Measurements from ENCODE around the gene MID1. TPM values are rescaled to one million over a fixed set of nuclear protein-coding genes. Genes with fewer than 3 reads are reported as not detected.

MID1 gene
- total and polyA plus RNA-seq, 4 donors: 3.4 to 34.7 (median 19.0) TPM

DNA sequence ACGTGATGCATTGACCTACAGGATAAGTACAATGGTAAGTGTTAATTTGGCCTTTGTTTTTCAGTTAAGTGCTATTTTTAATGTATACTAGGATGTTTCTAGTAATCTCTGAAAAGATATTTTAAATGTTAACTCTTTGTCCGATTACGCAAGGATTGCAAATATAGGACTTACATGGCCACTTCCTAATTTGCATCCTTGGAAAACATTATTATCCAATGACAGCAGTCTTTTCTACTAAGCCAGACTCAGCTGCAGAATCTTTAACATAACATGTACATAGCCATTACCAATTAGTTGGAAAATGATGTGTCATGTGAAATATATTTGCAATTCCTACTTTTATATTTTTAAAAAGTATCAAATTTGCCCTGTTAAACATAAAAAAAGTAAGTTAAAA is 124.7 kb downstream of the MID1 start:
- DNase-seq (no peak), ATAC-seq (ENCODE audit: low FRiP score) (no peak)
- intact Hi-C loops (cut with DNase I): no loop called here
- H3K27ac ChIP-seq (ENCODE audit: low read depth in 1 of 2, low read length in 2 of 2): no peak overlapping the region
- no peaks in the 10 kb centered on the region for H3K4me1 ChIP-seq (ENCODE audit: control insufficient read depth in 1 of 2, insufficient read depth in 2 of 2, low read length in 2 of 2)
- H3K36me3 ChIP-seq (ENCODE audit: control insufficient read depth in 1 of 2, insufficient read depth in 2 of 2, low read length in 1 of 2): no peaks in the 10 kb centered on the region
- H3K27me3 ChIP-seq (ENCODE audit: control insufficient read depth in 1 of 2, insufficient read depth in 2 of 2, low read length in 1 of 2): no peaks in the 10 kb centered on the region
- WGBS, 2 donors: 87 to 91% methylated on average over 3 of the region's 3 CpGs
- H3K4me3 ChIP-seq (ENCODE audit: low read length in 2 of 2): no peak overlapping the region
- H3K9me3 ChIP-seq (ENCODE audit: control insufficient read depth, low read length): no peaks in the 10 kb centered on the region

DNA sequence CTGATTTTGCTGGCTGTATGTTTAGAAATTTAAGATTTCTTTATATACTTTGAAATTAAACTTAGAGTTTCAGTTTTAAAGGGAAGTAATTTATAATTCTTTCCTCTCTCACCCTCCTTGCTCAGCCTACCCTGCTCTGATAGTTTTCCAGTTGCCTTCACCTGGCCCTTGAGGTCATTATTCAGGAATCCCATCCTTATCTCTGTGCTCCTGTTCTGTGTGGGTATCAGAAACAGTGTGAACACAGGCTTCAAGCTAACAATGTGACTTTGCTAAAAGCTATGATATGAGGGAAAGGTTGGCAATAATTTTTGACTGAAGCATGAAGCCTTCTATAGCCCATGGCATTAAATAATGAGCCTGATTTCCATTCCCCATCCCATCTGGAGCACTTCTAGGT is 128.1 kb downstream of the MID1 start:
- no peaks in the 10 kb centered on the region for H3K4me1 ChIP-seq (ENCODE audit: control insufficient read depth in 1 of 2, insufficient read depth in 2 of 2, low read length in 2 of 2)
- H3K27ac ChIP-seq (ENCODE audit: low read depth in 1 of 2, low read length in 2 of 2): no peak overlapping the region
- H3K9me3 ChIP-seq (ENCODE audit: control insufficient read depth, low read length): no peaks in the 10 kb centered on the region
- ATAC-seq (ENCODE audit: low FRiP score): no peak
- H3K27me3 ChIP-seq (ENCODE audit: control insufficient read depth in 1 of 2, insufficient read depth in 2 of 2, low read length in 1 of 2): no peaks in the 10 kb centered on the region
- H3K4me3 ChIP-seq (ENCODE audit: low read length in 2 of 2): no peak overlapping the region
- no peak for DNase-seq
- intact Hi-C loops (cut with DNase I): no loop called here
- H3K36me3 ChIP-seq (ENCODE audit: control insufficient read depth in 1 of 2, insufficient read depth in 2 of 2, low read length in 1 of 2): no peaks in the 10 kb centered on the region

DNA sequence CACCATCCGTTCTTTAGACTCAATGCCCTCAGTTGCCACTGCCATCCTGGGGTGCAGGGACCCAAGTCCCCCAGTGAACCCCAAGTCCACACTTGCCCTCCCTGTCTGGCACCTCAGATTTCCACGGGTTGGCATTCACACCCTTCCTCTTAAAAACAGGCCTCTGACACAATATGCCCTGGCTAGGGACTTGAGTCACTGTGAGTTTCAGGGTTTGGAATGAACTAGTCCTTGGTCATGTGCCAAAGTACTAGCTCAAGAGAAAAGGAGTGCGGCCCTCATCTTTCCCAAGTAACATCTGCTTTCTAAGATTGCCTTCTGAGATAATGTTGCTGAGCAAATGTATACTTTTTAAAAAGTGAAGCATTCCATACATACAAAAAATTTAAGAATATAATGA is 134.0 kb downstream of the MID1 start:
- peak; percentile 66 for ATAC-seq (ENCODE audit: low FRiP score)
- H3K9me3 ChIP-seq (ENCODE audit: control insufficient read depth, low read length): no peaks in the 10 kb centered on the region
- 29 to 38% methylated on average over 3 of the region's 3 CpGs for WGBS, 2 donors
- H3K27ac ChIP-seq (ENCODE audit: low read depth in 1 of 2, low read length in 2 of 2): peak overlapping the region in 1 of 2 donors; percentile 51
- H3K4me3 ChIP-seq (ENCODE audit: low read length in 2 of 2): no peak overlapping the region
- intact Hi-C loops (cut with DNase I): no loop called here
- H3K27me3 ChIP-seq (ENCODE audit: control insufficient read depth in 1 of 2, insufficient read depth in 2 of 2, low read length in 1 of 2): no peaks in the 10 kb centered on the region
- no peak for DNase-seq
- no peaks in the 10 kb centered on the region for H3K4me1 ChIP-seq (ENCODE audit: control insufficient read depth in 1 of 2, insufficient read depth in 2 of 2, low read length in 2 of 2)
- no peaks in the 10 kb centered on the region for H3K36me3 ChIP-seq (ENCODE audit: control insufficient read depth in 1 of 2, insufficient read depth in 2 of 2, low read length in 1 of 2)

DNA sequence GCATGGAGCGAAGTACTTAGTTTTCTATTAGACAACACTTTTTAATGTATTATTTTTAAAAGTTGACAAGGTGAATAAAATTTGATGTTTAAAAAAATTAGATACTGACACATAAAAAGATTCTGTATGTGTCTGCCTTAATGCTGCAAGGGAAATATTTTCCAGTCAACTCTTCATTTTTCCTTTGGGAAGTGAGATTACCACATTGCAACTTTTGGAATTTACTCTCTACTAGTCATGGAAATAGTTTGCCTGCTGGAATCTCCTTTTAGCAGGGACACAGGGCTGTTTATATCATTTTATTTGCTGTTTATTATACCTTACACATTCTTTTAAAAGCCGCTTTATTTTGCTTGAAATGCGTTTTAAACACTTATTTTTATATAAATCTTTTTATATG is 135.1 kb downstream of the MID1 start:
- ATAC-seq (ENCODE audit: low FRiP score) (no peak), DNase-seq (no peak)
- intact Hi-C loops (cut with DNase I): no loop called here
- Histone ChIP-seq H3K9me3 (ENCODE audit: control insufficient read depth, low read length) (no peaks in the 10 kb centered on the region), H3K4me3 (ENCODE audit: low read length in 2 of 2) (no peak overlapping the region), H3K27me3 (ENCODE audit: control insufficient read depth in 1 of 2, insufficient read depth in 2 of 2, low read length in 1 of 2) (no peaks in the 10 kb centered on the region), H3K36me3 (ENCODE audit: control insufficient read depth in 1 of 2, insufficient read depth in 2 of 2, low read length in 1 of 2) (no peaks in the 10 kb centered on the region), H3K27ac (ENCODE audit: low read depth in 1 of 2, low read length in 2 of 2) (no peak overlapping the region), H3K4me1 (ENCODE audit: control insufficient read depth in 1 of 2, insufficient read depth in 2 of 2, low read length in 2 of 2) (no peaks in the 10 kb centered on the region)
- WGBS, 2 donors: 69 to 89% methylated on average over 3 of the region's 3 CpGs

DNA sequence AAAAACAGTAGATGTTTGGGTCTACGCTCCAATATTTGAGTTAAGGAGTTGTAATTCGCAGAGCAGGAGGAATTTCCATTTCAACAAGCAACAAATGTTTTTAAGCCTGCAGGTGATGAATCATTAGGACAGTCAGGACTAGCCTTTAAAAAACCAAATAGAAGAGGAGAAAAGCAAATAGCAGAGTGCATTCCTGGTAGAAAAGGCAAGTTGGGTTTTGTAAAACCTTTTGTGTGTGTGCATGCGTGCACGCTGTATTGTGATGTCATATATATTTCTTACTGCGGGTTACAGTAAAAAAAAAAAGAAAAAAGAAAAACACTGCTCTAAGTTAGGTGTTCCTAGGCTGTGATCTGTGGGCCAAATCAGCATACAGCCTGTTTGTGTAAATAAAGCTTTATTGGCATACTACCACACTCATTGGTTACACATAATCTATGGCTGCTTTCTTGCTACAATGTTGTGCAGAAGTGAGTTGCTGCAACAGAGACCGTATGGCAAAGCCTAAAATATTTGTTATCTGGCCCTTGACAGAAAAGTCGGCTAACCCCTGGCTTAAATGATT is 135.6 kb downstream of the MID1 start:
- Histone ChIP-seq H3K27ac (ENCODE audit: low read depth in 1 of 2, low read length in 2 of 2) (no peak overlapping the region), H3K4me1 (ENCODE audit: control insufficient read depth in 1 of 2, insufficient read depth in 2 of 2, low read length in 2 of 2) (no peaks in the 10 kb centered on the region), H3K9me3 (ENCODE audit: control insufficient read depth, low read length) (no peaks in the 10 kb centered on the region), H3K36me3 (ENCODE audit: control insufficient read depth in 1 of 2, insufficient read depth in 2 of 2, low read length in 1 of 2) (no peaks in the 10 kb centered on the region), H3K4me3 (ENCODE audit: low read length in 2 of 2) (no peak overlapping the region), H3K27me3 (ENCODE audit: control insufficient read depth in 1 of 2, insufficient read depth in 2 of 2, low read length in 1 of 2) (no peaks in the 10 kb centered on the region)
- DNase-seq (no peak), ATAC-seq (ENCODE audit: low FRiP score) (no peak)
- WGBS, 2 donors: 67 to 79% methylated on average over 7 of the region's 7 CpGs
- intact Hi-C loops (cut with DNase I): no loop called here

DNA sequence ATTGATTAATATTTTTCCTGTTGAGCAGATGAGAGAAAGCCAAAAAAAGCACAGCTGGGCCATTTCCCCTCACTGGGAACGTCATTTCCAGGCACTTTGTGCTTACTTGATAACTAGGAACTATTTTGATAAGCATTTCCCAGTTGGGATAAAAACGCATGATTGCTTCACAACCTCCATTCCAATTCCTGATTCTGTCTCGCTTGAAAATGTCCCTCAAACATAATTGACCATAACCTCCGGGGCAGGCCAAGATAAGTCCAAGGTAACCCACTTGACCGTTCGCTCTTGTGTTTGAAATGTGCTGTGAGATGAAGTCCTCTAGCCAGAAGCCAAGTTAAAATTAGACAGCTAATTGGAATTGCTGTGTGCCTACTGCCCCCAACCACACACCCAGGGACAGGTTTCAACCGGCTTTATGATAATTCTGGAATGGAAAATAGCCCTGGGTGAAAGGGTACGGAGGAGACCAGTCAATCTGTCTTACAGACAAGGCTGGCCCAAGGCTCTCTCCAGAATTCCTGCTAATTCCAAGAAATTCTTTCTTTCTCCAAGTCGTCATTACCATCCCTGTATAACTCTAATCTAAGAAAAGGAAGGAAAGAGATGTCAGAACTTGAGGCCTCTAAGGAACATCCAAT is 137.1 kb downstream of the MID1 start:
- DNase-seq: no peak
- Histone ChIP-seq H3K9me3 (ENCODE audit: control insufficient read depth, low read length) (no peaks in the 10 kb centered on the region), H3K27me3 (ENCODE audit: control insufficient read depth in 1 of 2, insufficient read depth in 2 of 2, low read length in 1 of 2) (no peaks in the 10 kb centered on the region), H3K4me1 (ENCODE audit: control insufficient read depth in 1 of 2, insufficient read depth in 2 of 2, low read length in 2 of 2) (no peaks in the 10 kb centered on the region), H3K27ac (ENCODE audit: low read depth in 1 of 2, low read length in 2 of 2) (no peak overlapping the region), H3K4me3 (ENCODE audit: low read length in 2 of 2) (no peak overlapping the region), H3K36me3 (ENCODE audit: control insufficient read depth in 1 of 2, insufficient read depth in 2 of 2, low read length in 1 of 2) (no peaks in the 10 kb centered on the region)
- intact Hi-C loops (cut with DNase I): no loop called here
- ATAC-seq (ENCODE audit: low FRiP score): peak; percentile 47
- WGBS, 2 donors: 30 to 37% methylated on average over 9 of the region's 9 CpGs

DNA sequence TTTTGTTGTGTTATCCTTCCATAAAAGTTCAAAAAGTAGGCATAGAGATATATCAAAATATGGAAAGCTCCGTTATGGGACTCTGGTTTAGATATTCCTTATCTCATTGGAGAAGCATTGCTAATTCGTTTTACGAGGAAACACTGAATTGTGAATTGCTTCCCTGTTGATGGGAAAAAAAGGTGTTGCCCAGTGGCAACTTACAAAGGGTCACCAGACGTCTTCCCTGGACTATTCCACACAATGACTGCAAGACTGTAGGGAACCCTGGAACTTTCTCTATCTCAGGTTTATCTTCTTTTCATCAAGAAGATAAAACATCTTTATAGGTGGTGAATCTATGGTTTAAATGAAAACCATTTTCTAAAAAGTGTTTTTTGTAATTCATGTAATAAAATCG is 137.7 kb downstream of the MID1 start:
- WGBS, 2 donors: 55 to 69% methylated on average over 5 of the region's 5 CpGs
- no peak for DNase-seq
- no peak overlapping the region for H3K4me3 ChIP-seq (ENCODE audit: low read length in 2 of 2)
- H3K27me3 ChIP-seq (ENCODE audit: control insufficient read depth in 1 of 2, insufficient read depth in 2 of 2, low read length in 1 of 2): no peaks in the 10 kb centered on the region
- H3K27ac ChIP-seq (ENCODE audit: low read depth in 1 of 2, low read length in 2 of 2): no peak overlapping the region
- ATAC-seq (ENCODE audit: low FRiP score): no peak
- H3K36me3 ChIP-seq (ENCODE audit: control insufficient read depth in 1 of 2, insufficient read depth in 2 of 2, low read length in 1 of 2): no peaks in the 10 kb centered on the region
- intact Hi-C loops (cut with DNase I): no loop called here
- no peaks in the 10 kb centered on the region for H3K4me1 ChIP-seq (ENCODE audit: control insufficient read depth in 1 of 2, insufficient read depth in 2 of 2, low read length in 2 of 2)
- H3K9me3 ChIP-seq (ENCODE audit: control insufficient read depth, low read length): no peaks in the 10 kb centered on the region

DNA sequence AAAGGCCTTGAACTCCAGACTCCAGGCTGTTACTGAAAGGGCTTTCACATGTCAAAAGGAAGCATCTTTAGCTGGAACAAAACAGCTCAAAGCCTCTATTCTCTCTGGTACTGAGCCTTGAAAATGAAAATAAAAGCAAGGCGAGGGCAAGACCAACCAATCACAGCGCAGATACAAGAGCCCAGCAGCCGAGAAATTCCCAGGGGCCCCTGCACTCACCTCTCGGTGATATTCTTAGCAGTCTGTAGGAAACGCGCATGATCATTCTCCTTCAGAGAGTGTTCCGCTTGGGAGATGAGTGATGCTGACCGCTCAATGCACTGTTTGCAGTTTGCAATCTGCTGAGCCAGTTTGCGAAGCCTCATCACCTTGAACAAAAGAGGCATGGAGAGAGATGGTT is 138.1 kb downstream of the MID1 start:
- H3K36me3 ChIP-seq (ENCODE audit: control insufficient read depth in 1 of 2, insufficient read depth in 2 of 2, low read length in 1 of 2): no peaks in the 10 kb centered on the region
- no peak overlapping the region for H3K27ac ChIP-seq (ENCODE audit: low read depth in 1 of 2, low read length in 2 of 2)
- WGBS, 2 donors: 59 to 83% methylated on average over 9 of the region's 9 CpGs
- H3K27me3 ChIP-seq (ENCODE audit: control insufficient read depth in 1 of 2, insufficient read depth in 2 of 2, low read length in 1 of 2): no peaks in the 10 kb centered on the region
- no peaks in the 10 kb centered on the region for H3K4me1 ChIP-seq (ENCODE audit: control insufficient read depth in 1 of 2, insufficient read depth in 2 of 2, low read length in 2 of 2)
- no peak for ATAC-seq (ENCODE audit: low FRiP score)
- no peak overlapping the region for H3K4me3 ChIP-seq (ENCODE audit: low read length in 2 of 2)
- no peak for DNase-seq
- no peaks in the 10 kb centered on the region for H3K9me3 ChIP-seq (ENCODE audit: control insufficient read depth, low read length)
- intact Hi-C loops (cut with DNase I): no loop called here

DNA sequence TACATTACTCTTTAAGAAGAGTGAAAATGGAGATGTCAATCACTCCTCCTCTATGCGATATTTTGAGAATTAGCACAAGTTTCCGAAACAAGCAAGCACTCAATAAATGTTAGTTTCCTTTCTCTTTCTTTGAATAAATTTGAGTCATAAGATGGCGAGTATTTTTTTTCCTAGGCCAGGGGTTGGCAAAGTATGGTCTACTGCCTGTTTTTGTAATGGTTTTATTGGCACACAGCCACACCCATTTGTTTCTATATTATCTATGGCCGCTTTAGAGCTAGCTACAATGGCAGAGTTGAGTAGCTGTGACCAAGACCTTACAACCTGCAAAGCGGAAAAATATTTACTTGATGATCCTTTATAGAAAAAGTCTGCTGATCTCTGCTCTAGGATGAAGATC is 139.5 kb downstream of the MID1 start:
- ATAC-seq (ENCODE audit: low FRiP score) (no peak), DNase-seq (no peak)
- WGBS, 2 donors: 77 to 82% methylated on average over 5 of the region's 5 CpGs
- H3K27me3 ChIP-seq (ENCODE audit: control insufficient read depth in 1 of 2, insufficient read depth in 2 of 2, low read length in 1 of 2): no peaks in the 10 kb centered on the region
- intact Hi-C loops (cut with DNase I): no loop called here
- no peak overlapping the region for H3K27ac ChIP-seq (ENCODE audit: low read depth in 1 of 2, low read length in 2 of 2)
- no peaks in the 10 kb centered on the region for H3K9me3 ChIP-seq (ENCODE audit: control insufficient read depth, low read length)
- H3K36me3 ChIP-seq (ENCODE audit: control insufficient read depth in 1 of 2, insufficient read depth in 2 of 2, low read length in 1 of 2): no peaks in the 10 kb centered on the region
- H3K4me3 ChIP-seq (ENCODE audit: low read length in 2 of 2): no peak overlapping the region
- H3K4me1 ChIP-seq (ENCODE audit: control insufficient read depth in 1 of 2, insufficient read depth in 2 of 2, low read length in 2 of 2): no peaks in the 10 kb centered on the region

All from aorta (tissue), 5 donors.